H1 (cell line): Measurements from ENCODE around the gene ANLN.
"Not testable (repeated sequence)": the region's sequence is repeated elsewhere in the genome, so short reads cannot be mapped to it uniquely, and the experiment has no call there.

Experiments used
- CTCF ChIP-seq, 3 experiments: IDR thresholded peaks; 1 replicate in 2 of 3; 2 replicates in 1 of 3; pipeline versions ENCODE4 v1.5.1 to v1.6.1; 2011; ENCODE audit warnings: low read length in 3 of 3, mild to moderate bottlenecking in 3 of 3, inconsistent platforms in 2 of 3, low read depth in 1 of 3, moderate library complexity in 1 of 3; ENCODE audit not compliant: insufficient read depth in 1 of 3; ENCODE audit errors: control extremely low read depth in 1 of 3
- E2F6 ChIP-seq: IDR thresholded peaks from 2 replicates; pipeline ENCODE4 v1.6.1; 2012; ENCODE audit warnings: inconsistent platforms
- EZH2 ChIP-seq: fragments of 200-600 bp; sonication (generic); IDR thresholded peaks from 2 replicates; pipeline ENCODE4 v1.7.1; 2012; ENCODE audit warnings: low read depth, mild to moderate bottlenecking, moderate library complexity, low read length, inconsistent platforms; ENCODE audit not compliant: severe bottlenecking
- POLR2A ChIP-seq, 2 experiments: IDR thresholded peaks; 1 replicate in 1 of 2; 2 replicates in 1 of 2; pipeline ENCODE4 v1.6.1; 2011; ENCODE audit warnings: low read depth in 2 of 2, low read length in 2 of 2, mild to moderate bottlenecking in 2 of 2; ENCODE audit errors: control extremely low read depth in 1 of 2
- POLR2AphosphoS5 ChIP-seq: IDR thresholded peaks from 2 replicates; pipeline ENCODE4 v1.6.1; 2011; ENCODE audit warnings: low read depth, low read length
- RAD21 ChIP-seq, 2 experiments: IDR thresholded peaks in 1 of 2; conservative IDR thresholded peaks in 1 of 2; 2 replicates each; pipeline ENCODE4 v1.6.1; 2011; ENCODE audit warnings: low read depth in 2 of 2, low read length in 2 of 2, improper control_type of control experiment in 1 of 2, inconsistent platforms in 1 of 2, mild to moderate bottlenecking in 1 of 2, moderate library complexity in 1 of 2
- SIX5 ChIP-seq: IDR thresholded peaks from 2 replicates; pipeline ENCODE4 v1.6.1; 2011; ENCODE audit warnings: mild to moderate bottlenecking, low read depth, low read length
- TAF7 ChIP-seq: optimal IDR thresholded peaks from 2 replicates; pipeline ENCODE3; 2011; ENCODE audit warnings: low read depth, mild to moderate bottlenecking, inconsistent platforms, low read length, moderate library complexity, borderline replicate concordance

- not testable (repeated sequence) for TF ChIP-seq SIX5; EZH2; CTCF (IDR thresholded peaks at IDR 0.05; ENCODE audit: control extremely low read depth in 1 of 3, insufficient read depth in 1 of 3, low read depth in 1 of 3, low read length in 3 of 3); POLR2AphosphoS5; TAF7; POLR2A (IDR thresholded peaks at IDR 0.05; ENCODE audit: control extremely low read depth in 1 of 2, low read depth in 2 of 2, low read length in 2 of 2); RAD21 (IDR thresholded peaks at IDR 0.05 in 1 of 2, conservative IDR thresholded peaks at IDR 0.05 in 1 of 2; ENCODE audit: low read depth in 2 of 2, low read length in 2 of 2); E2F6
Observed at GRCh38 chr7:36488672-36489071, 99.0 kb downstream of the ANLN start.
